HG03039 (cell line): ENCODE data around the gene ZAR1L.

Experiments
- ATAC-seq: cut with Tn5 transposase; IDR thresholded peaks from one replicate; pipeline ENCODE4 v1.9.1; 2021; ENCODE audit warnings: mild to moderate bottlenecking, moderate library complexity; ENCODE audit not compliant: unreplicated experiment

ZAR1L gene

GRCh38 chr13:32302461-32302860, 12.7 kb downstream of the ZAR1L start:
- no peak for ATAC-seq

GRCh38 chr13:32300920-32301319, 14.2 kb downstream of the ZAR1L start:
- no peak for ATAC-seq

- ATAC-seq: no peak
These were observed 14.8 kb downstream of the ZAR1L start for GRCh38 chr13:32300406-32300805.

GRCh38 chr13:32299893-32300292, 15.3 kb downstream of the ZAR1L start:
- no peak for ATAC-seq

- ATAC-seq: no peak
These were observed 16.5 kb downstream of the ZAR1L start for GRCh38 chr13:32298695-32299094.

GRCh38 chr13:32297206-32297605, 18.0 kb downstream of the ZAR1L start:
- ATAC-seq: no peak

GRCh38 chr13:32285633-32285965, 29.6 kb downstream of the ZAR1L start:
- ATAC-seq: no peak

- no peak for ATAC-seq
These were observed 30.1 kb downstream of the ZAR1L start for GRCh38 chr13:32284927-32285632.

GRCh38 chr13:32282096-32282711, 33.0 kb downstream of the ZAR1L start:
- ATAC-seq: no peak

- no peak for ATAC-seq
These were observed 34.1 kb downstream of the ZAR1L start for GRCh38 chr13:32281096-32281495.

- no peak for ATAC-seq
These were observed 36.7 kb downstream of the ZAR1L start for GRCh38 chr13:32278426-32278825.

- no peak for ATAC-seq
These were observed 37.3 kb downstream of the ZAR1L start for GRCh38 chr13:32277839-32278238.

- no peak for ATAC-seq
These were observed 43.0 kb downstream of the ZAR1L start for GRCh38 chr13:32272021-32272683.

- ATAC-seq: peak; percentile 92
These were observed 47.2 kb downstream of the ZAR1L start for GRCh38 chr13:32267836-32268439.

GRCh38 chr13:32266130-32266529, 49.0 kb downstream of the ZAR1L start:
- ATAC-seq: no peak

GRCh38 chr13:32265726-32266125, 49.4 kb downstream of the ZAR1L start:
- ATAC-seq: no peak

GRCh38 chr13:32264407-32264806, 50.8 kb downstream of the ZAR1L start:
- no peak for ATAC-seq

GRCh38 chr13:32262619-32263018, 52.5 kb downstream of the ZAR1L start:
- no peak for ATAC-seq

GRCh38 chr13:32262165-32262564, 53.0 kb downstream of the ZAR1L start:
- ATAC-seq: no peak

GRCh38 chr13:32261567-32261966, 53.6 kb downstream of the ZAR1L start:
- no peak for ATAC-seq

GRCh38 chr13:32259116-32259515, 56.0 kb downstream of the ZAR1L start:
- ATAC-seq: no peak

GRCh38 chr13:32257649-32258048, 57.5 kb downstream of the ZAR1L start:
- ATAC-seq: no peak
